ENCODE data around the gene GRID1.

DNA sequence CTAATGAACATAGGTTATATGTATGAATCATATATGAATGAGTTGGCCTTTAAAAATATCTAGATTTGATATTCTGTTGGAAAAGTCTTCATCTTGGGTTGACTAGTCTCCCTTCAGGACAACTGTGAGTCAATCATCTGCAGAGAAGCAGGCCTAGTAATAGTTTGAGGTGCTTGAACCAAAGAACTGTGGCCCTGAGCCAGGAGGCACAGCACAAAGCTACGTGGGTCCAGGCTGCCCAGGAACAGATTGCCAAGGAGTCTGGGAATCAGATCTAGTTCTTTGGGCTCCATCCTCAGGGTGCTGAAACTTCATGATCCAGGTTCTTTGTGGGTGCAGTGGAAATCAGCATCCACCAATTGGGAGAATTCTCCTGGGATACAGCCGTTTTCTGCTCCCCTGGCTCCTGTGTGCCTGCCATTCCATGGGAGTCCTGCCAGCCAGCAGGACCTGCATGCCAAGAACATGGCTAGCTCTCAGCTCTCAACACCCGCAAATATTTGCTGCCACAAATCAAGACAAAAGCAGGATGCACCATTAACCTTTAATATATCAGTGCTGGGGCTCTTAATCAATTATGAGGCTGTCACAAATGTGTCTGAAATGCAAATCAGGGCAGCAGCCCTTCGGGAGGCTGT is 709.0 kb downstream of the GRID1 start:
- no peak for TF ChIP-seq GATA2 (IDR thresholded peaks at IDR 0.05; ENCODE audit: low read depth, low read length)
- TF ChIP-seq GATA3 (IDR thresholded peaks at IDR 0.05; ENCODE audit: low read depth, low read length): no peak

Data from SH-SY5Y (cell line).